ENCODE measurements around the gene LGALS1.

DNA sequence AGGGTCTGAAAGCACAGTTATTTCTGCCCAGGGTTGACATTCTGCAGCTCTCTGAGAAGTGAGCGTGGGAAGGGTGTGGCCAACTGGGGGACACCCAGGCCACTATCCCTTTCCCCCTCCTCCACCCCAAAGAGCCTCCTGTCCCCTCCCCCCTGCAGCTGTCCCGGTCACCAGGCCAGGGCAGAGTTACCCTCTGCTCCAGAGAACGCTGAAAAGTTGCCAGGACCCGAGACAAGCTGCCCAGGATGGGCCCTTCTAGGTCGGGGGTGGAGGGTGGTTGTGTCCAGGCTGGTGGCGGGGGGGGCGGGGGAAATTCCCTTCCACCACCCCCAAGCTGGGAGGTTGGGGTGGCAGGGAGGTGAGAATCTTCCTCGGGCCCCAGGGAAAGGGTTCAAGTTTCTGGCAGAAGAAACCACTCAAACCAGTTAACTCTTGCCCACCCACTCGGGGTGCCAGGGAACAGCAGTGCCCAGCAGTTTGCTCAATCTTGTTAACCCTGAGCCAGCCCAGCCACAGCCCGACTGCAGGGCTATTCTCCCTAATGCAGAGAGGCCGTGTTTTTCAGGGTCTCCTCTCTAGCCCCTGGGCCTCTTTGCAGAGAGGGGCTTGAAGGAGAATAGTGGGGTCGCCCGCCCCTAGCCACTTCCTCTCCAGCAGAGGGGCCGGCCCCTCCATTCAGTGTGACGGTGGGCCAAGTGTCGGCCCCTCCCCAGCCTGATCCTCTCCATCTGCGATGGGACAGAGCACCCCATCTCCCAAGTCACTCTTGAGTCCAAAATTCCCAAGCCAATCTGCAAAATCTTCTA, 697 bp downstream of the LGALS1 start:
- TF ChIP-seq, protein P1, sequence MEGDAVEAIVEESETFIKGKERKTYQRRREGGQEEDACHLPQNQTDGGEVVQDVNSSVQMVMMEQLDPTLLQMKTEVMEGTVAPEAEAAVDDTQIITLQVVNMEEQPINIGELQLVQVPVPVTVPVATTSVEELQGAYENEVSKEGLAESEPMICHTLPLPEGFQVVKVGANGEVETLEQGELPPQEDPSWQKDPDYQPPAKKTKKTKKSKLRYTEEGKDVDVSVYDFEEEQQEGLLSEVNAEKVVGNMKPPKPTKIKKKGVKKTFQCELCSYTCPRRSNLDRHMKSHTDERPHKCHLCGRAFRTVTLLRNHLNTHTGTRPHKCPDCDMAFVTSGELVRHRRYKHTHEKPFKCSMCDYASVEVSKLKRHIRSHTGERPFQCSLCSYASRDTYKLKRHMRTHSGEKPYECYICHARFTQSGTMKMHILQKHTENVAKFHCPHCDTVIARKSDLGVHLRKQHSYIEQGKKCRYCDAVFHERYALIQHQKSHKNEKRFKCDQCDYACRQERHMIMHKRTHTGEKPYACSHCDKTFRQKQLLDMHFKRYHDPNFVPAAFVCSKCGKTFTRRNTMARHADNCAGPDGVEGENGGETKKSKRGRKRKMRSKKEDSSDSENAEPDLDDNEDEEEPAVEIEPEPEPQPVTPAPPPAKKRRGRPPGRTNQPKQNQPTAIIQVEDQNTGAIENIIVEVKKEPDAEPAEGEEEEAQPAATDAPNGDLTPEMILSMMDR (IDR thresholded peaks at IDR 0.05; ENCODE audit: insufficient read depth, low read length), result no peak
- TF ChIP-seq, protein P2, sequence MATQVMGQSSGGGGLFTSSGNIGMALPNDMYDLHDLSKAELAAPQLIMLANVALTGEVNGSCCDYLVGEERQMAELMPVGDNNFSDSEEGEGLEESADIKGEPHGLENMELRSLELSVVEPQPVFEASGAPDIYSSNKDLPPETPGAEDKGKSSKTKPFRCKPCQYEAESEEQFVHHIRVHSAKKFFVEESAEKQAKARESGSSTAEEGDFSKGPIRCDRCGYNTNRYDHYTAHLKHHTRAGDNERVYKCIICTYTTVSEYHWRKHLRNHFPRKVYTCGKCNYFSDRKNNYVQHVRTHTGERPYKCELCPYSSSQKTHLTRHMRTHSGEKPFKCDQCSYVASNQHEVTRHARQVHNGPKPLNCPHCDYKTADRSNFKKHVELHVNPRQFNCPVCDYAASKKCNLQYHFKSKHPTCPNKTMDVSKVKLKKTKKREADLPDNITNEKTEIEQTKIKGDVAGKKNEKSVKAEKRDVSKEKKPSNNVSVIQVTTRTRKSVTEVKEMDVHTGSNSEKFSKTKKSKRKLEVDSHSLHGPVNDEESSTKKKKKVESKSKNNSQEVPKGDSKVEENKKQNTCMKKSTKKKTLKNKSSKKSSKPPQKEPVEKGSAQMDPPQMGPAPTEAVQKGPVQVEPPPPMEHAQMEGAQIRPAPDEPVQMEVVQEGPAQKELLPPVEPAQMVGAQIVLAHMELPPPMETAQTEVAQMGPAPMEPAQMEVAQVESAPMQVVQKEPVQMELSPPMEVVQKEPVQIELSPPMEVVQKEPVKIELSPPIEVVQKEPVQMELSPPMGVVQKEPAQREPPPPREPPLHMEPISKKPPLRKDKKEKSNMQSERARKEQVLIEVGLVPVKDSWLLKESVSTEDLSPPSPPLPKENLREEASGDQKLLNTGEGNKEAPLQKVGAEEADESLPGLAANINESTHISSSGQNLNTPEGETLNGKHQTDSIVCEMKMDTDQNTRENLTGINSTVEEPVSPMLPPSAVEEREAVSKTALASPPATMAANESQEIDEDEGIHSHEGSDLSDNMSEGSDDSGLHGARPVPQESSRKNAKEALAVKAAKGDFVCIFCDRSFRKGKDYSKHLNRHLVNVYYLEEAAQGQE (IDR thresholded peaks at IDR 0.05; ENCODE audit: insufficient replicate concordance, low read depth), result no peak
- no peak for TF ChIP-seq POLR2AphosphoS5 (IDR thresholded peaks at IDR 0.05; ENCODE audit: low read depth)
